CD14-positive monocyte (primary cell): ENCODE results near the gene SNRNP200. TPM values are rescaled to one million over a fixed set of nuclear protein-coding genes. Genes with fewer than 3 reads are reported as not detected.

Experiments used
- DNase-seq, 3 donors: peaks; one replicate each; pipeline ENCODE4 v3.0.0-alpha.2; 2011 to 2022
- H2AFZ ChIP-seq: 2 replicates; pipeline ENCODE4 v1.6.0; 2012; ENCODE audit warnings: mild to moderate bottlenecking, low read depth, low read length, inconsistent platforms; ENCODE audit not compliant: insufficient read depth, poor library complexity, severe bottlenecking
- H3K27ac ChIP-seq, 2 donors: 1 replicate in 1 of 2; 2 replicates in 1 of 2; pipeline ENCODE4 v1.5.1; 2012 to 2013; ENCODE audit warnings: low read length in 2 of 2, control low read depth in 1 of 2, inconsistent platforms in 1 of 2, low read depth in 1 of 2, mild to moderate bottlenecking in 1 of 2
- H3K27me3 ChIP-seq, 2 donors: one replicate each; pipeline versions ENCODE4 v1.6.0 to v1.6.1; 2011 to 2013; ENCODE audit warnings: low read length in 2 of 2; ENCODE audit not compliant: control insufficient read depth in 2 of 2, insufficient read depth in 2 of 2
- H3K36me3 ChIP-seq, 2 donors: replicated peaks in 1 of 2; 1 replicate in 1 of 2; 2 replicates in 1 of 2; pipeline versions ENCODE4 v1.5.1 to v1.6.1; 2012 to 2013; ENCODE audit warnings: low read length in 2 of 2, control low read depth in 1 of 2, inconsistent platforms in 1 of 2, mild to moderate bottlenecking in 1 of 2; ENCODE audit not compliant: insufficient read depth in 2 of 2, control insufficient read depth in 1 of 2
- H3K4me1 ChIP-seq, 2 donors: 1 replicate in 1 of 2; 2 replicates in 1 of 2; pipeline versions ENCODE4 v1.5.1 to v1.6.1; 2012 to 2013; ENCODE audit warnings: low read length in 2 of 2, control low read depth in 1 of 2, inconsistent platforms in 1 of 2, mild to moderate bottlenecking in 1 of 2, moderate library complexity in 1 of 2; ENCODE audit not compliant: insufficient read depth in 2 of 2, control insufficient read depth in 1 of 2
- H3K4me2 ChIP-seq: replicated peaks from 2 replicates; pipeline ENCODE3; 2012; ENCODE audit warnings: low read length, moderate library complexity, mild to moderate bottlenecking; ENCODE audit not compliant: poor library complexity, severe bottlenecking; ENCODE audit errors: extremely low read depth
- H3K4me3 ChIP-seq, 3 experiments: fragments of 200-600 bp in 1 of 3; sonication (generic) in 1 of 3; replicated peaks in 1 of 3; 1 replicate in 2 of 3; 2 replicates in 1 of 3; pipeline ENCODE4 v1.5.1; 2011 to 2013; ENCODE audit warnings: low read length in 3 of 3, mild to moderate bottlenecking in 3 of 3, control low read depth in 2 of 3, low read depth in 2 of 3, inconsistent platforms in 1 of 3, moderate library complexity in 1 of 3
- H3K79me2 ChIP-seq: 2 replicates; pipeline ENCODE4 v1.6.0; 2012; ENCODE audit warnings: mild to moderate bottlenecking, control low read depth, inconsistent platforms, low read length, moderate library complexity; ENCODE audit not compliant: insufficient read depth
- H3K9ac ChIP-seq: 2 replicates; pipeline ENCODE4 v1.6.0; 2017; ENCODE audit warnings: low read length, mild to moderate bottlenecking; ENCODE audit not compliant: insufficient read depth, poor library complexity, severe bottlenecking
- H3K9me3 ChIP-seq, 2 donors: replicated peaks in 1 of 2; 1 replicate in 1 of 2; 2 replicates in 1 of 2; pipeline versions ENCODE4 v1.5.1 to v1.6.1; 2012 to 2013; ENCODE audit warnings: low read length in 2 of 2, control low read depth in 1 of 2; ENCODE audit not compliant: control insufficient read depth in 1 of 2, insufficient read depth in 1 of 2
- H4K20me1 ChIP-seq: 2 replicates; pipeline ENCODE4 v1.6.0; 2012; ENCODE audit warnings: mild to moderate bottlenecking, low read length, control low read depth, moderate library complexity; ENCODE audit not compliant: insufficient read depth
- H3K27ac Mint-ChIP-seq, 7 donors: one replicate each; pipeline ENCODE4 v1.8.0; 2020; ENCODE audit warnings: mild to moderate bottlenecking in 7 of 7, mixed read lengths in 7 of 7, moderate library complexity in 6 of 7, inconsistent platforms in 2 of 7
- H3K27me3 Mint-ChIP-seq, 3 donors: one replicate each; pipeline ENCODE4 v1.8.0; 2021 to 2022; ENCODE audit warnings: low read depth in 3 of 3, mild to moderate bottlenecking in 3 of 3, mixed read lengths in 3 of 3, moderate library complexity in 3 of 3, inconsistent platforms in 1 of 3
- H3K36me3 Mint-ChIP-seq, 2 donors: one replicate each; pipeline ENCODE4 v1.8.0; 2020; ENCODE audit warnings: mixed read lengths in 2 of 2, inconsistent platforms in 1 of 2, mild to moderate bottlenecking in 1 of 2
- H3K4me1 Mint-ChIP-seq: one replicate; pipeline ENCODE4 v1.8.0; 2020; ENCODE audit warnings: mild to moderate bottlenecking, mixed read lengths
- H3K4me3 Mint-ChIP-seq, 2 donors: one replicate each; pipeline ENCODE4 v1.8.0; 2020; ENCODE audit warnings: mild to moderate bottlenecking in 2 of 2, mixed read lengths in 2 of 2, moderate library complexity in 1 of 2
- H3K9me3 Mint-ChIP-seq, 7 donors: one replicate each; pipeline ENCODE4 v1.8.0; 2020 to 2022; ENCODE audit warnings: mixed read lengths in 7 of 7, mild to moderate bottlenecking in 6 of 7, moderate library complexity in 6 of 7, inconsistent platforms in 2 of 7
- WGBS: methylation state at CpG from one replicate; pipeline ENCODE4 v1.1.5; 2013; ENCODE audit warnings: missing lambda C conversion rate; ENCODE audit not compliant: insufficient coverage; 5-methylcytosine and 5-hydroxymethylcytosine counted together
- intact Hi-C, 2 donors: fragments of 100-400 bp; cut with micrococcal nuclease; formaldehyde crosslinking; loops; one replicate each; pipeline versions ENCODE4 v1.15.0 to v1.15.1; 2023
- polyA plus RNA-seq, 3 donors: library from polyadenylated mRNA; depleted of rRNA in 1 of 3; unstranded in 2 of 3; stranded (reverse) in 1 of 3; fragments of 300-500 nt in 2 of 3; fragments of >200 nt in 1 of 3; fragmentation: Illumina TruSeq in 2 of 3; gene quantifications; 1 replicate in 2 of 3; 2 replicates in 1 of 3; pipeline ENCODE4 v1.2.3, GENCODE V29; 2012 to 2021
- TF ChIP-seq, protein P1 (sequence below): fragments of 200-600 bp; IDR thresholded peaks from one replicate; pipeline ENCODE4 v1.8.0; 2022; ENCODE audit warnings: antibody characterized with exemption, mild to moderate bottlenecking

SNRNP200 gene
- polyA plus RNA-seq, 3 donors: 27.2 to 122 (median 36.1) TPM

DNA sequence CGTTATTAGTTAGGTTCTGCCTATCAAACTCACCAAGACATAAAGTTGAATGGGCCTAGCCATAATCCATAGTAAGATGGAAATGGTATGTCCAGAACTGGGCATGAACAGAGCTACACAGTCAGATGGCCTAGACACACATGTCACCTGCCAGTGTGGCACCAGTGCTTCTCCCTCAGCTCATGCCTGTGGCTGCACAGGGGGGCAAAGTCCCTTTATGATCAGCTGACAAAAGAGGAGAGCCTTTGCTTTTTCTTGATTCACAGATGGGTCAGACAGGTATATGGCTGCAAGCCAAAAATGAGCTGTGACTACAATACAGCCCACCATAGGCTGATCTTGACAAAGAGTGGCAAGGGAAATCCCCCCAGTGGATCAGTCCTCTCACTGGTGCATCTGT is 68.5 kb downstream of the SNRNP200 start:
- H3K4me1 ChIP-seq: peaks cover 48 to 52% of the 10 kb centered on the region in 2 donors
- TF ChIP-seq, protein P1, sequence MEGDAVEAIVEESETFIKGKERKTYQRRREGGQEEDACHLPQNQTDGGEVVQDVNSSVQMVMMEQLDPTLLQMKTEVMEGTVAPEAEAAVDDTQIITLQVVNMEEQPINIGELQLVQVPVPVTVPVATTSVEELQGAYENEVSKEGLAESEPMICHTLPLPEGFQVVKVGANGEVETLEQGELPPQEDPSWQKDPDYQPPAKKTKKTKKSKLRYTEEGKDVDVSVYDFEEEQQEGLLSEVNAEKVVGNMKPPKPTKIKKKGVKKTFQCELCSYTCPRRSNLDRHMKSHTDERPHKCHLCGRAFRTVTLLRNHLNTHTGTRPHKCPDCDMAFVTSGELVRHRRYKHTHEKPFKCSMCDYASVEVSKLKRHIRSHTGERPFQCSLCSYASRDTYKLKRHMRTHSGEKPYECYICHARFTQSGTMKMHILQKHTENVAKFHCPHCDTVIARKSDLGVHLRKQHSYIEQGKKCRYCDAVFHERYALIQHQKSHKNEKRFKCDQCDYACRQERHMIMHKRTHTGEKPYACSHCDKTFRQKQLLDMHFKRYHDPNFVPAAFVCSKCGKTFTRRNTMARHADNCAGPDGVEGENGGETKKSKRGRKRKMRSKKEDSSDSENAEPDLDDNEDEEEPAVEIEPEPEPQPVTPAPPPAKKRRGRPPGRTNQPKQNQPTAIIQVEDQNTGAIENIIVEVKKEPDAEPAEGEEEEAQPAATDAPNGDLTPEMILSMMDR: no peak

DNA sequence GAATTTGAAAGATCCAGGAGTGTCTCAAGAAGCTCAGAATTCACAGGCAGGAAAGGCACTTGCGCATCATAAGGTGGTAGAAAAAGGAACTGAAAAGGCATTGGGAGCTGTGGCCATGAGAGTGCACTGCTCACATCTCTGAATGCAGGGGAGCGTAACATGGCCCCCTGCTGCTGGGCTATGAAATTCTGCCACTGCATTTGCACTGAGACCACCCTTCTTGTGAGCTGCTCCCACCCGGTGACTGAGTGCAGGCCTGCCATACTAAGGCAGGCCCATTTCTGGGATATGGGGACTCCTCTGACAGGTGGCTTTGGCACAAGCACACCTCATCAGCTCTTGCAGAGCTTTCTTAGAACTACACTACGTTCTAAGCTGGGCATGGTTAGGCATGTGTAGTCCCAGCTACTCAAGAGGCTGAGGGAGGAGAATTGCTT is 71.4 kb downstream of the SNRNP200 start:
- TF ChIP-seq, protein P1: peak; percentile 35
- peaks cover 8% of the 10 kb centered on the region for H3K79me2 ChIP-seq
- Mint-ChIP-seq H3K9me3 (peaks cover 0 to 3% (median 0%) of the 10 kb centered on the region in 7 donors), H3K36me3 (peaks cover 17 to 27% of the 10 kb centered on the region in 2 donors), H3K27ac (peak overlapping the region; percentile 83 to 95 (median 93)), H3K4me3 (peak overlapping the region in 1 of 2 donors; percentile 74), H3K27me3 (peaks cover 0 to 2% (median 0%) of the 10 kb centered on the region in 3 donors), H3K4me1 (peaks cover 18% of the 10 kb centered on the region)
- peak overlapping the region; percentile 37 for H3K4me2 ChIP-seq
- H3K27ac ChIP-seq: peak overlapping the region; percentile 50 to 71
- peak overlapping the region in 1 of 3 experiments; percentile 8 for H3K4me3 ChIP-seq
- H3K27me3 ChIP-seq: no peaks in the 10 kb centered on the region
- peak; percentile 43 to 64 (median 49) for DNase-seq
- WGBS: 46% methylated on average over 3 of the region's 4 CpGs
- intact Hi-C loops: no loop called here
- H2AFZ ChIP-seq: peak overlapping the region; percentile 10
- peaks cover 2 to 21% of the 10 kb centered on the region in 2 donors for H3K36me3 ChIP-seq
- no peaks in the 10 kb centered on the region for H4K20me1 ChIP-seq
- no peaks in the 10 kb centered on the region for H3K9me3 ChIP-seq
- H3K9ac ChIP-seq: no peak overlapping the region
- H3K4me1 ChIP-seq: peaks cover 22 to 24% of the 10 kb centered on the region in 2 donors

More for the DNA sequence above, 68.5 kb downstream of the SNRNP200 start:
- Histone ChIP-seq H3K79me2 (peaks cover 18% of the 10 kb centered on the region), H3K27ac (no peak overlapping the region), H4K20me1 (no peaks in the 10 kb centered on the region), H3K9me3 (no peaks in the 10 kb centered on the region), H2AFZ (no peak overlapping the region), H3K36me3 (peaks cover 2 to 31% of the 10 kb centered on the region in 2 donors), H3K9ac (no peak overlapping the region), H3K27me3 (no peaks in the 10 kb centered on the region), H3K4me2 (no peak overlapping the region), H3K4me3 (no peak overlapping the region)
- DNase-seq: no peak
- intact Hi-C loops: no loop called here
- Mint-ChIP-seq H3K4me3 (no peak overlapping the region), H3K9me3 (peaks cover 0 to 3% (median 0%) of the 10 kb centered on the region in 7 donors), H3K36me3 (peaks cover 11 to 36% of the 10 kb centered on the region in 2 donors), H3K27me3 (no peaks in the 10 kb centered on the region), H3K27ac (no peak overlapping the region), H3K4me1 (peaks cover 44% of the 10 kb centered on the region)
- no CpG with 5 or more reads among the region's 1 CpG for WGBS
